Measurements from ENCODE around the gene ASCL4. TPM values are rescaled to one million over a fixed set of nuclear protein-coding genes. Genes with fewer than 3 reads are reported as not detected.

ASCL4 gene
- total RNA-seq, 4 donors from 2014 or later, result 0.13 TPM; not detected in 3

DNA sequence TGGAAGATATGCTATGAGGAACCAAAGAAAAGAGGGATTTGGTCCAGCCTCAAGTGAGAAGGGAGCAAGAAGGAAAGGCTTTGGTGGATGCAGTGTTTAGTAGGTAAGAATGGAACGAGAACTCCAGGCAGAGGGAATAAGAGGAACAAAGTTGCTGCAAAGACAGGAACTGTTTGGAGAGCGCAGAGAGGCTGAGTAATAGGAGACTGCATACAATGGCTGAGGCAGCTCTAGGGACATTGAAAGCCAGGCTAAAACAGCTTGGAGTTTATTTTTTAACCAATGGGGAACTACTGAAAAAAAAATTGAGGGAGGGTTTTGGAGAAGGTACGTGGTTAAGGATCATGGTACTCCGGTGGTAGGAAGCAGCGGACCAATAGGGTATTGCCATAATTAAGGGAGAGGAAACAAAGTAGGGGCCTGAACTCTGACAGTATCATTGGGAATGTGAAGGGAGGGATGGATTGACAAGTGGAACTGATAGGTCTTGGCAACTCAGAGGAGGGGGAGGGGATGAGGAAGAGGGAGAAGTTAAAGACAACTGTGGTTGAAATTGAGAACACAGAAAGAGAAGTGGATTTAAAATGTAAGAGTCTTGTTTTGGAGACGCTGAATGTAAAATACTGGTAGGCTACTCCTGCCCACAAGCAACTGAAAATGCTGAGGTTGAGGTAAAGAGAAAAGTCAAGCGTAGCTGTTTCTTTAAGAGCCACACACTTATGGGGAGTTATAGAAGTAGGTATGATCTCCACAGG, 4.8 kb downstream of the ASCL4 start:
- WGBS, 2 donors, result 72 to 81% methylated on average over 7 of the region's 7 CpGs
- no peak for TF ChIP-seq POLR2A (IDR thresholded peaks at IDR 0.05)
- TF ChIP-seq, protein P1, sequence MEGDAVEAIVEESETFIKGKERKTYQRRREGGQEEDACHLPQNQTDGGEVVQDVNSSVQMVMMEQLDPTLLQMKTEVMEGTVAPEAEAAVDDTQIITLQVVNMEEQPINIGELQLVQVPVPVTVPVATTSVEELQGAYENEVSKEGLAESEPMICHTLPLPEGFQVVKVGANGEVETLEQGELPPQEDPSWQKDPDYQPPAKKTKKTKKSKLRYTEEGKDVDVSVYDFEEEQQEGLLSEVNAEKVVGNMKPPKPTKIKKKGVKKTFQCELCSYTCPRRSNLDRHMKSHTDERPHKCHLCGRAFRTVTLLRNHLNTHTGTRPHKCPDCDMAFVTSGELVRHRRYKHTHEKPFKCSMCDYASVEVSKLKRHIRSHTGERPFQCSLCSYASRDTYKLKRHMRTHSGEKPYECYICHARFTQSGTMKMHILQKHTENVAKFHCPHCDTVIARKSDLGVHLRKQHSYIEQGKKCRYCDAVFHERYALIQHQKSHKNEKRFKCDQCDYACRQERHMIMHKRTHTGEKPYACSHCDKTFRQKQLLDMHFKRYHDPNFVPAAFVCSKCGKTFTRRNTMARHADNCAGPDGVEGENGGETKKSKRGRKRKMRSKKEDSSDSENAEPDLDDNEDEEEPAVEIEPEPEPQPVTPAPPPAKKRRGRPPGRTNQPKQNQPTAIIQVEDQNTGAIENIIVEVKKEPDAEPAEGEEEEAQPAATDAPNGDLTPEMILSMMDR (IDR thresholded peaks at IDR 0.05), result no peak
- intact Hi-C loops (cut with DNase I; ENCODE audit: low total_unique reads), result no loop called here

DNA sequence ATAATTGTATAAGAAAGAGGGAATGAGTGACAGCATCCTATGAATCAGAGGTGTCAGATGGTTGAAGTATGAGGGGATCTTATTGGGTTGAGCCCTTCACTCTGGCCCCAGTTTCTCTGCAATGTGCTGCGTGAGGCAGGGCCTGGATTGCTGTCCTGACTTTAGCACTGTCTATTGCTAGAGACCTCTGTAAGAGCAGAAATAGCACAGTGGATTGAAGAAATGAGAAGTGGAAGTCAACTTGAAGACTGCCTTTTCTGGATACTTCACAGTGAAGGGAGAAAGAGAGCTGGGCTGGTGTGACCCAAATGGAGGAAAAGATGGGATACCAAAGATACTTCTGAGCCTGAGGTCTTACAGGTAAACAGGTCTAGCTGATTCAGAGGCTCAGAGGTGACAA, 5.8 kb downstream of the ASCL4 start:
- H3K4me3 ChIP-seq (ENCODE audit: low read depth, poor library complexity, severe bottlenecking), result no peak overlapping the region
- intact Hi-C loops (cut with DNase I; ENCODE audit: low total_unique reads), result no loop called here
- DNase-seq (ENCODE audit: low spot score in 2 of 2), result no peak
- 0 to 44% methylated on average over 1 of the region's 1 CpG for WGBS, 2 donors
- TF ChIP-seq, protein P1 (IDR thresholded peaks at IDR 0.05), result no peak
- no peak for TF ChIP-seq POLR2A (IDR thresholded peaks at IDR 0.05)

More for the DNA sequence above, 4.8 kb downstream of the ASCL4 start:
- no peak for DNase-seq (ENCODE audit: low spot score in 2 of 2)
- H3K4me3 ChIP-seq (ENCODE audit: low read depth, poor library complexity, severe bottlenecking), result no peak overlapping the region

DNA sequence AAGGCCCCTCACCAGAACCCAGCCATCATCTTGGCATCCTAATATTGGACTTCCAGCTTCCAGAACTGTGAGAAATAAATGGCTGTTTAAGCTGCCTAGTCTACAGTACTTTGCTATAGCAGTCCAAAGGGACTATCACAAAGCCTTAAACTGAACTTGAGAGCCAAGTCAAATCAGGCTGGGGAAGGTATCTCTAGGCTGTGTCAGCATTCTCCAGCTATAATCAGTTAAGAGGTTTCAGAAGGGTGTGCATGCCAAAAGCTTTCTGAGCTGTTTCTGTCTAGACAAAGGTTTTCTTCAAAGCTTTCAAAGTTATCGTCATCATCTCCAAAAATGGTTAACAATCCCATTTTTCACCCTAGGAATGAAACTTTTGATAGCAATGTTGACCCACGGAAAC, 7.6 kb downstream of the ASCL4 start:
- 41 to 43% methylated on average over 2 of the region's 2 CpGs for WGBS, 2 donors
- intact Hi-C loops (cut with DNase I; ENCODE audit: low total_unique reads), result no loop called here
- H3K4me3 ChIP-seq (ENCODE audit: low read depth, poor library complexity, severe bottlenecking), result no peak overlapping the region
- no peak for TF ChIP-seq POLR2A (IDR thresholded peaks at IDR 0.05)
- TF ChIP-seq, protein P1 (IDR thresholded peaks at IDR 0.05), result no peak
- no peak for DNase-seq (ENCODE audit: low spot score in 2 of 2)

DNA sequence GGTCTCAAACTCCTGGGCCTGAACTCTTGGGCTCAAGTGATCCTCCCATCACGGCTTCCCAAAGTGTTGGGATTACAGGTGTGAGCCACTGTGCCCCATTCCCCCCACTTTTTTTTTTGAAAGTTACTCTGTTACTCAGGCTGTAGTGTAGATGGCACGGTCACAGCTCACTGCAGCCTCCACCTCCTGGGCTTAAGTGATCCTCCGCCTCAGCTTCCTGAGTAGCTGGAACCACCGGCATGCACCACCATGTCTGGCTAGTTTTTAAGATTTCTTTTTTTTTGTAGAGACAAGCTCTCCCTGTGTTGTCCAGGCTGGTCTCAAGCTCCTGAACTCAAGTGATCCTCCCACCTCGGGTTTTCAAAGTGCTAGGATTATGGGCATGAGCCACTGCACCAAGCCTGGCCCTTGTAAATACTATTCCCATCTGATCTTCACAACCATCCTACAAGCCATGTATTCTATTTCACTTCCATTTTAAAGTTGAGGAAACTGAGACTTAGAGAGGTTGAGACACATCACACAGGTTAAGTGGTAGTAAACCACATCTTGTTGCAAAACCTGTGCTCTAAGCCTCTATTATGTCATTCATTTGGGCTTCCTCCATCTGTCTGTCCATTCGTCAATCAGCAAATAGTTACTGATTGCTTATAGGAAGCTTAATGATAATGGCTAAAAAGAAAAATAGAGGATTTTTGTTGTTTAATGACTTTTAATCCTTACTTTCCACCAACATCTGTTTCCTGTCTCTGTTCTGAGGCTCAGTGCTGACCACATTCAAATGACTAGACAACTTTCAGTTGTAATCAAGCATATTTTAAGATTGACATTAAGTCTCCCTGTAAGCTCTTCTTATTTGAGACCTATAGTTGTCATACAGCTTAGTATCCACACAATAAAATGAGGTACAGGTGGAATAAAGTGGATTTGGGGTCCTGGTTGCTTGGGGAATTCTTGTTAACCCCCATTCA, 9.2 kb downstream of the ASCL4 start:
- WGBS, 2 donors, result 65 to 75% methylated on average over 6 of the region's 6 CpGs
- H3K4me3 ChIP-seq (ENCODE audit: low read depth, poor library complexity, severe bottlenecking), result no peak overlapping the region
- TF ChIP-seq, protein P1 (IDR thresholded peaks at IDR 0.05), result no peak
- TF ChIP-seq POLR2A (IDR thresholded peaks at IDR 0.05), result no peak
- intact Hi-C loops (cut with DNase I; ENCODE audit: low total_unique reads), result no loop called here
- no peak for DNase-seq (ENCODE audit: low spot score in 2 of 2)

DNA sequence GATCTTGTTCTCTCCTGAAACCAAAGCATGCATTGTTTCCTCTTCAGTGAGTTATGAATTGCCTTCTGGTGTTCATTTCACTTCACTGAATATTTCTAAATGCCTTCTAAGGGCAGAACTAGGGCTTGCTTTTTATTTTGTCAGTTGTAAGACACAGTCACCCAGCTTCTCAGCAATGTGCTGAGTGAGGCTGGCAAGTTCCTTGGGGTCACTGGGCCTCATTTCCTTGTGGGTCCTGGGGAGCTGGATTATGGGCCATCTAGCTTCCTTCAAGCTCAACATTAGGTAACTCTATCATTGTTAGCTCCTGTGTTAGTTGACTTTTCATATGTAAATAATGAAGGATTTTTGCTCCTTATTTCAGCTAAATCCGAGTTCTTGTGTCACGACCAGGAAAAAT, 13.8 kb downstream of the ASCL4 start:
- no peak overlapping the region for H3K4me3 ChIP-seq (ENCODE audit: low read depth, poor library complexity, severe bottlenecking)
- no peak for DNase-seq (ENCODE audit: low spot score in 2 of 2)
- TF ChIP-seq, protein P1 (IDR thresholded peaks at IDR 0.05), result no peak
- no peak for TF ChIP-seq POLR2A (IDR thresholded peaks at IDR 0.05)
- WGBS, 2 donors, result 85 to 86% methylated on average over 2 of the region's 2 CpGs
- intact Hi-C loops (cut with DNase I; ENCODE audit: low total_unique reads), result no loop called here

All from lower leg skin (tissue), 4 donors.